ENCODE results near the gene MCHR1. TPM values are rescaled to one million over a fixed set of nuclear protein-coding genes. Genes with fewer than 3 reads are reported as not detected.

MCHR1 gene
- total and polyA plus RNA-seq, 2 of the 13 experiments (the other 11 are each of a cell fraction or from before 2014, with no cell fraction given), result 0.40 to 0.83 TPM

DNA sequence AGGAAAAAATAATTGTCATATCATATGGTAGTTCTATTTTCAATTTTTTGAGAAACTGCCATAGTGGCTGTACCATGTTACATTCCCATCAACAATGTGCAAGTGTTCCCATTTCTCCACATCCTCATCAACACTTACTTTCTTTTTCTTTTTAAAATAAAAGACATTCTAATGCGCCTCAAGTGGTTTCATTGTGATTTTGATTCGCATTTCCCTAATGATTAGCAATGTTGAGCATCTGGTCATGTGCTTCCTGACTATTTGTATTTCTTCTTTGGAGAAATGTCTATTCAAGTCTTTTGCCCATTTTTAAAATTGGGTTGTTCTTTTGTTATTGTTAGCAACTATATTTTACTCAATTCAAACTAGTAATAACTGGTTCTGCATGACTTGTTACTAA, 8.4 kb downstream of the MCHR1 start:
- no peak for FAIRE-seq
- ChIA-PET CTCF (ENCODE audit: low intra/inter-chr PET ratio, low total read pairs) (no interaction called here), POLR2A (no interaction called here)
- H2AFZ ChIP-seq (ENCODE audit: low read length), result no peak overlapping the region
- H3K36me3 ChIP-seq (replicated peaks in 1 of 2; ENCODE audit: control insufficient read depth in 1 of 2, insufficient read depth in 2 of 2, low read length in 2 of 2), result no peaks in the 10 kb centered on the region
- TF ChIP-seq ZNF326 (CRISPR knock-in tag; IDR thresholded peaks at IDR 0.05; ENCODE audit: borderline replicate concordance) (no peak), CENPX (CRISPR knock-in tag; IDR thresholded peaks at IDR 0.05) (no peak), SP4 (CRISPR knock-in tag; IDR thresholded peaks at IDR 0.05) (no peak), ZNF616 (CRISPR knock-in tag; IDR thresholded peaks at IDR 0.05; ENCODE audit: low read depth) (no peak), ZMYM2 (CRISPR knock-in tag; IDR thresholded peaks at IDR 0.05) (no peak), ZNF256 (CRISPR knock-in tag; conservative IDR thresholded peaks at IDR 0.05) (no peak), MAF1 (CRISPR knock-in tag; IDR thresholded peaks at IDR 0.05; ENCODE audit: borderline replicate concordance) (no peak)
- in situ Hi-C loops (cut with HindIII; ENCODE audit: extremely low pct_ligation_motif_present, low pct_unique_long_range_greater_than_20kb), result loop anchor here (10.0 kb wide), 1 partner anchor 207 kb away; no protein-coding TSS in a partner anchor
- no peak overlapping the region for H3K4me2 ChIP-seq (ENCODE audit: low read depth, low read length)
- no peak for DNase-seq (ENCODE audit: low spot score)
- no peaks in the 10 kb centered on the region for H3K9me3 ChIP-seq (ENCODE audit: low read length)
- no peaks in the 10 kb centered on the region for H4K20me1 ChIP-seq (ENCODE audit: insufficient read depth, low read length)
- H3K27me3 ChIP-seq (ENCODE audit: control insufficient read depth in 1 of 2, insufficient read depth in 2 of 2, low read length in 2 of 2), result no peaks in the 10 kb centered on the region; a peak in 3 of 5 replicates
- intact Hi-C loops (cut with micrococcal nuclease; ENCODE audit: unreplicated experiment), result no loop called here
- no peak for ATAC-seq
- no peak overlapping the region for H3K4me3 ChIP-seq (replicated peaks in 1 of 3; ENCODE audit: insufficient read depth in 1 of 3, low read depth in 2 of 3, low read length in 3 of 3)
- peaks cover 8% of the 10 kb centered on the region for H3K4me1 ChIP-seq (ENCODE audit: insufficient read depth, low read length)
- WGBS (ENCODE audit: low lambda C conversion rate), result 89% methylated on average over 2 of the region's 2 CpGs
- H3K9ac ChIP-seq (ENCODE audit: insufficient read depth, low read depth, low read length), result no peak overlapping the region
- H3K27ac ChIP-seq (ENCODE audit: extremely low read length, insufficient read depth, low read length), result no peak overlapping the region
- no TSS peak for BruUV-seq (replicated peaks)
- no peaks in the 10 kb centered on the region for H3K79me2 ChIP-seq (ENCODE audit: insufficient read depth, low read length)

DNA sequence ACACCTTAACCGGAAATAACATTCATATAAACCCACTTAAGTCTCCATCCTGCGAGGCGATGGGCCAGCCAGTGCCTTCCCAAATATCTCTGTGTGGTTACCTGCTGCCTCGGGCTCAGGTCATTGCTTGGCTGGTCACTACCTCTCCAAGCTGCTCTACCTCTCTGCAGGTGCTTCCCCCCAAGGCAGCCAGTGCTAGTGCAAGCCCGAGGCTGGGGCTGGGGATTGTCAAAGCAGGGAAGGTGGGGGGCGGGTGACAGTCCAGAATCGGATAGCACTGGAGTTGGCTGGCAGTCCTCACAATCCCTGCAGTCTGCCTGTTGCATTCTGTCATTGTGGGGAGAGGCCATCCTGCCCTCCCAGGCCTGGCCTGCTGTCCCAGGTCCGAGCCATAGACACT, 11.1 kb downstream of the MCHR1 start:
- POLR2A ChIA-PET, result no interaction called here
- in situ Hi-C loops (cut with HindIII; ENCODE audit: extremely low pct_ligation_motif_present, low pct_unique_long_range_greater_than_20kb), result no loop called here
- H3K4me2 ChIP-seq (ENCODE audit: low read depth, low read length), result peak overlapping the region; percentile 10; the same call in 1 of the 2 replicates
- TF ChIP-seq ZBTB46 (CRISPR knock-in tag; IDR thresholded peaks at IDR 0.05; ENCODE audit: borderline replicate concordance) (no peak), ARID5B (CRISPR knock-in tag; IDR thresholded peaks at IDR 0.05) (no peak)
- TF ChIP-seq, protein P1, sequence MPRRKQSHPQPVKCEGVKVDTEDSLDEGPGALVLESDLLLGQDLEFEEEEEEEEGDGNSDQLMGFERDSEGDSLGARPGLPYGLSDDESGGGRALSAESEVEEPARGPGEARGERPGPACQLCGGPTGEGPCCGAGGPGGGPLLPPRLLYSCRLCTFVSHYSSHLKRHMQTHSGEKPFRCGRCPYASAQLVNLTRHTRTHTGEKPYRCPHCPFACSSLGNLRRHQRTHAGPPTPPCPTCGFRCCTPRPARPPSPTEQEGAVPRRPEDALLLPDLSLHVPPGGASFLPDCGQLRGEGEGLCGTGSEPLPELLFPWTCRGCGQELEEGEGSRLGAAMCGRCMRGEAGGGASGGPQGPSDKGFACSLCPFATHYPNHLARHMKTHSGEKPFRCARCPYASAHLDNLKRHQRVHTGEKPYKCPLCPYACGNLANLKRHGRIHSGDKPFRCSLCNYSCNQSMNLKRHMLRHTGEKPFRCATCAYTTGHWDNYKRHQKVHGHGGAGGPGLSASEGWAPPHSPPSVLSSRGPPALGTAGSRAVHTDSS (CRISPR knock-in tag; conservative IDR thresholded peaks at IDR 0.05), result no peak

More for the DNA sequence above, 11.1 kb downstream of the MCHR1 start:
- intact Hi-C loops (cut with micrococcal nuclease; ENCODE audit: unreplicated experiment), result no loop called here
- Histone ChIP-seq H3K27ac (ENCODE audit: extremely low read length, insufficient read depth, low read length) (no peak overlapping the region), H3K9ac (ENCODE audit: insufficient read depth, low read depth, low read length) (no peak overlapping the region), H3K4me1 (ENCODE audit: insufficient read depth, low read length) (no peaks in the 10 kb centered on the region), H3K27me3 (ENCODE audit: control insufficient read depth in 1 of 2, insufficient read depth in 2 of 2, low read length in 2 of 2) (peaks cover 0 to 3% of the 10 kb centered on the region in 2 experiments; a peak in 2 of 5 replicates), H2AFZ (ENCODE audit: low read length) (no peak overlapping the region), H3K4me3 (replicated peaks in 1 of 3; ENCODE audit: insufficient read depth in 1 of 3, low read depth in 2 of 3, low read length in 3 of 3) (no peak overlapping the region), H3K79me2 (ENCODE audit: insufficient read depth, low read length) (no peaks in the 10 kb centered on the region), H3K36me3 (replicated peaks in 1 of 2; ENCODE audit: control insufficient read depth in 1 of 2, insufficient read depth in 2 of 2, low read length in 2 of 2) (no peaks in the 10 kb centered on the region), H3K9me3 (ENCODE audit: low read length) (no peaks in the 10 kb centered on the region), H4K20me1 (ENCODE audit: insufficient read depth, low read length) (no peaks in the 10 kb centered on the region)
- ATAC-seq (peak; percentile 52), DNase-seq (ENCODE audit: low spot score) (no peak), FAIRE-seq (no peak)
- no TSS peak for BruUV-seq (replicated peaks)
- WGBS (ENCODE audit: low lambda C conversion rate), result 49% methylated on average over 4 of the region's 8 CpGs
- CTCF ChIA-PET (ENCODE audit: low intra/inter-chr PET ratio, low total read pairs), result no interaction called here

All from HepG2 (cell line).